Colonic mucosa (tissue), 4 donors: ENCODE results near the gene LRRN2. TPM values are rescaled to one million over a fixed set of nuclear protein-coding genes. Genes with fewer than 3 reads are reported as not detected.
"Not testable (repeated sequence)": the region's sequence is repeated elsewhere in the genome, so short reads cannot be mapped to it uniquely, and the experiment has no call there.

Source experiments
- DNase-seq: peaks from one replicate; pipeline ENCODE4 v3.0.0-alpha.2; 2020
- H3K27ac ChIP-seq: fragments of 200-600 bp; one replicate; pipeline ENCODE4 v1.8.0; 2021
- H3K27me3 ChIP-seq: fragments of 200-600 bp; one replicate; pipeline ENCODE4 v1.8.0; 2021
- H3K36me3 ChIP-seq: fragments of 200-600 bp; one replicate; pipeline ENCODE4 v1.8.0; 2021
- H3K4me1 ChIP-seq: fragments of 200-600 bp; one replicate; pipeline ENCODE4 v1.8.0; 2021; ENCODE audit warnings: mild to moderate bottlenecking
- H3K4me3 ChIP-seq: fragments of 200-600 bp; one replicate; pipeline ENCODE4 v1.8.0; 2021
- H3K9ac ChIP-seq, 2 donors: one replicate each; pipeline ENCODE4 v1.7.0; 2013; ENCODE audit warnings: control low read depth in 2 of 2, low read depth in 2 of 2, low read length in 2 of 2
- H3K9me3 ChIP-seq: fragments of 200-600 bp; one replicate; pipeline ENCODE4 v1.8.0; 2021
- CTCF ChIP-seq: fragments of 200-600 bp; IDR thresholded peaks from one replicate; pipeline ENCODE4 v1.8.0; 2022; ENCODE audit warnings: antibody characterized with exemption, mild to moderate bottlenecking
- intact Hi-C: fragments of 100-400 bp; cut with DNase I; formaldehyde crosslinking; loops from one replicate; pipeline ENCODE4 v1.14.1; 2022
- total RNA-seq, 2 donors: library from RNA; stranded (reverse); fragmentation: NEBNext Ultra II Directional in 1 of 2; extraction: Animal tissue kit (Norgen Biotek cat#: 25700) in 1 of 2; gene quantifications; one replicate each; pipeline ENCODE4 v1.2.1, GENCODE V29; 2021
- donor health status: healthy.
- donor health status: DM: no; HTN: no; CAD: no.
- donor health status: DM: no; HTN: no; CAD: no.

LRRN2 gene
- total RNA-seq, 2 donors from 2014 or later, result 13.1 to 13.9 TPM

GRCh38 chr1:204633665-204634064 is 51.9 kb downstream of the LRRN2 start:
- Histone ChIP-seq H3K9me3 (no peaks in the 10 kb centered on the region), H3K27ac (no peak overlapping the region), H3K4me3 (no peak overlapping the region), H3K36me3 (no peaks in the 10 kb centered on the region), H3K27me3 (no peaks in the 10 kb centered on the region), H3K4me1 (no peaks in the 10 kb centered on the region), H3K9ac (no peak overlapping the region)
- intact Hi-C loops, result no loop called here
- peak; percentile 25 for DNase-seq
- no peak for TF ChIP-seq CTCF

- H3K4me3 ChIP-seq, result no peak overlapping the region
- TF ChIP-seq CTCF, result no peak
- H3K27me3 ChIP-seq, result no peaks in the 10 kb centered on the region
- no peak for DNase-seq
- no peak overlapping the region for H3K27ac ChIP-seq
- no peaks in the 10 kb centered on the region for H3K9me3 ChIP-seq
- H3K9ac ChIP-seq, result peak overlapping the region in 1 of 2 donors; percentile 18
- no peaks in the 10 kb centered on the region for H3K36me3 ChIP-seq
- H3K4me1 ChIP-seq, result no peaks in the 10 kb centered on the region
- intact Hi-C loops, result no loop called here
Observed at GRCh38 chr1:204630132-204630905, 55.2 kb downstream of the LRRN2 start.

- intact Hi-C loops, H3K9ac ChIP-seq, DNase-seq, H3K36me3 ChIP-seq, H3K4me1 ChIP-seq, H3K9me3 ChIP-seq, H3K27ac ChIP-seq, H3K27me3 ChIP-seq, H3K4me3 ChIP-seq: not testable (repeated sequence)
Observed at GRCh38 chr1:204629459-204629858, 56.1 kb downstream of the LRRN2 start.

- TF ChIP-seq CTCF, result no peak
- no peaks in the 10 kb centered on the region for H3K36me3 ChIP-seq
- no peak overlapping the region for H3K4me3 ChIP-seq
- no peaks in the 10 kb centered on the region for H3K4me1 ChIP-seq
- H3K9me3 ChIP-seq, result no peaks in the 10 kb centered on the region
- no peak for DNase-seq
- H3K27ac ChIP-seq, result no peak overlapping the region
- intact Hi-C loops, result no loop called here
- no peaks in the 10 kb centered on the region for H3K27me3 ChIP-seq
- no peak overlapping the region for H3K9ac ChIP-seq
Observed at GRCh38 chr1:204628868-204629267, 56.7 kb downstream of the LRRN2 start.

- Histone ChIP-seq H3K27me3 (no peaks in the 10 kb centered on the region), H3K4me3 (no peak overlapping the region), H3K9me3 (no peaks in the 10 kb centered on the region), H3K9ac (no peak overlapping the region), H3K27ac (no peak overlapping the region), H3K4me1 (no peaks in the 10 kb centered on the region), H3K36me3 (no peaks in the 10 kb centered on the region)
- TF ChIP-seq CTCF, result no peak
- intact Hi-C loops, result no loop called here
- DNase-seq, result no peak
Observed at GRCh38 chr1:204627436-204627835, 58.1 kb downstream of the LRRN2 start.

GRCh38 chr1:204626381-204626780 is 59.2 kb downstream of the LRRN2 start:
- Histone ChIP-seq H3K27me3 (no peaks in the 10 kb centered on the region), H3K9me3 (no peaks in the 10 kb centered on the region), H3K27ac (no peak overlapping the region), H3K4me3 (no peak overlapping the region), H3K4me1 (no peaks in the 10 kb centered on the region), H3K36me3 (no peaks in the 10 kb centered on the region), H3K9ac (no peak overlapping the region)
- no peak for DNase-seq
- intact Hi-C loops, result no loop called here
- no peak for TF ChIP-seq CTCF
